GM19397 (cell line): Measurements from ENCODE around the gene DAP.
A peak's percentile ranks its signal among the peaks of the same experiment; 100 is the strongest.
"Not testable (repeated sequence)": the region's sequence is repeated elsewhere in the genome, so short reads cannot be mapped to it uniquely, and the experiment has no call there.

Experiments
- ATAC-seq: cut with Tn5 transposase; IDR thresholded peaks from one replicate; pipeline ENCODE4 v1.9.1; 2021; ENCODE audit warnings: mild to moderate bottlenecking, moderate library complexity; ENCODE audit not compliant: unreplicated experiment

Gene DAP

DNA sequence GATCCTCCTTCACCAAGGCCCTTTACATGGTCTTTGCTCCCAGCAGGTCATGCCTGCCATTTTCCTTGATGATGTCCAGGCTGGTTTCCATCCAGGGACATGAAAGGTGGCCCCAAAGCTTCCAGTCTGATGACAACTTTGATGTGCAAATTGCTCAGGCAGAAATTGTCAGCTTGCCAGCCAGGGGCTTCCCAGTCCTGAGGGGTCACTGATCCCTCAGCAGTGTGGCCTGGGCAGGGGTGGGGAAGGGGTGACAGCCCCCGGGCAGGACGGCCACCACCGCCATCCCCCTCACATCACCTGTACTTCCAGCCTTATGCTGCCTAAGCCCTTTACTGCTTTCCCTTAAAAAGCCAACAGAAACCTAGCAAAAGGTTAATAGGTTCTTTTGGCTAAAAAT is 100.9 kb downstream of the DAP start:
- ATAC-seq: no peak

DNA sequence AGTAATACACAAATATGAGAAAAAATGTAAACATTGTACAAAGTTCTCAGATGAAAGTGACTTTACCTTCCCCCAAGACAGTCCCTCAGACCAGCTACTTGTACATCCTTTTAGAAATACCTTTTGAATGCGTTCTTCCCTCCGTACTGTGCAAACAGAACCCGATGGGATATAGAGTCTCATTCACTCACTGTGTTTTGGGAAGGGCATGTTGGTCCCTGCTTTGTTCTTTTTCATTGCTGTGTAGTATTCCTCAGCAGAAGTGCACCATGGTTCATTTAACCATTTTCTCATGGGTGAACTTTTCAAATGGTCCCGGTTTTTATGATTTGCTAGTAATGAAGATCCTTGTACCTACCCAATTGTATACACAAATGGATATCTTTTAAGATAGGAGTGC is 102.8 kb downstream of the DAP start:
- no peak for ATAC-seq

DNA sequence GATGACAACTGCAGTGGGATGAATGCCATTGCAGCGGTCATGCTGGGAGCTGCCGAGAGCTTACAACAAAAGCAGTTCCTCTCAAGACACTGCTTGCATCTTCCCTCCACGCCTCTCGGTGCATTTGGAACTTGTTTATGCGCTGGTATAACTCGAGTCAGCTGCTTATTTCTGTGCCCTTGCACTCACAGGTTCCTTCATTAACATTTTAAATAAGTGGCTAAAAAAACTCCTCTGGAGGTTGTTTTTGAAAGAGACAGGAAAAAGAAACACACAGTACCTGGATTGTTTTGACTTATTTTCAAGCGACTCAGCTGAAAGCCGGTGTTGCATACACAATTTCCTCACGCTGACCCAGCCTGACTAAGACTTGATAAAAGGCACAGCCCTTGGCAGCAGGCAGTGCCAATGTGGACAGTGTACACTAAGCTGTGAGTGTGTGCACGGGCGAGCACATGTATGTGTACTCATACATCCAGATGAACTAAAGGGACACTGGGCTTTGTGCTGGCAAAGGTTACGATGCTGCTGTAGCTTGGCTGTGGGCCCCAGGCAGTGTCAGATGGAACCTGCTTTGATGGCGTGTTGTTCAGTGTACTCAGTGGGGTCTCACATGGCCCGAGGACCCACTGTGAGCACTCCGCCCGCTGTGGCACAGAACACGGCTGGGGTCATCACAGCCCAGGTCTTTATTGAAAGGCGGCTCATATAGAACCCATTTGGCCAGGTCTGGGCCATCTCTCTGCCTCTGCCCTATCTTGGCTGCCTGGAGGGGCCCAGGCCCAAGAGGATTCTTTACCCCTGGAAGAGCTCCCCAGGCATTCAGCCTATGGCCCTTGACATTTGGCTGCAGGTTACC is 104.8 kb downstream of the DAP start:
- ATAC-seq: no peak

DNA sequence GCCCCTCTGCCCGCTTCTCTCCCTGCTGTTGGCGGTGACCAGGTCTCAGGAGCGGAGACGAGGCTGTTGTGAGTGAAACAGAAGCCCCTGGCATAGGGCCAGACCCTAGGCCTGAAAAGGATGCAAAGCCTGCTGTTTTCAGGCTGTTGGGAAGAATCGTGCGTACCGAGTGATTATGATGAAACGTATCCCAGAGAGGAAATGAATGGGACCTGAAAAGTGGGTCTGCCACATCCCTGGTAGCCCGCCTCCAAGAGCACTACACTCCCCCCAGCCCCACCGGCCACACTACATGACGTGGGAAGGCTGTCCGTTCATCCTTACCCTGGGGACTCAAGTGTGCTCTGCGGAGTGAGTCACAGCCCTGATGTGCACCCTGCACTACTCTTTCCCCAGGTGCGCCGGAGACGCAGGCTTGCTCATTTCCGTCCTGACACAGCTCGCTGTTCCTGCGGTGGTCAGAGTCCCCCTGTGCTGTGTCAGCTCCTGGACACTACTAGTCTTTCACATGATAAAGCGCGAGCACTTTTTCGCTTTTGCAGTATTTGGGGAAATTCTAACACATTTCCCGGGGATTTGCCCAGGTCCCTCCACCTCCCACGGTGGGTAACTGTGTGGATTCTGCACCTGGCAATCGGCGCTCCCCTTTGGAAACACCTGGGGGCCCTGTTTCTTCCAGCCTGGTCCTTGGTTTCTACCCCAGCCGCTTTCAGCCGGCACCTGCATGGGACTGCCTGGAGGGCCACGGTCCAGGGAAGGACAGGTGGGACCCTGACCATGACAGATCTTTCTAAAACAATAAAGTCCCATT is 105.7 kb downstream of the DAP start:
- ATAC-seq: peak; percentile 65

DNA sequence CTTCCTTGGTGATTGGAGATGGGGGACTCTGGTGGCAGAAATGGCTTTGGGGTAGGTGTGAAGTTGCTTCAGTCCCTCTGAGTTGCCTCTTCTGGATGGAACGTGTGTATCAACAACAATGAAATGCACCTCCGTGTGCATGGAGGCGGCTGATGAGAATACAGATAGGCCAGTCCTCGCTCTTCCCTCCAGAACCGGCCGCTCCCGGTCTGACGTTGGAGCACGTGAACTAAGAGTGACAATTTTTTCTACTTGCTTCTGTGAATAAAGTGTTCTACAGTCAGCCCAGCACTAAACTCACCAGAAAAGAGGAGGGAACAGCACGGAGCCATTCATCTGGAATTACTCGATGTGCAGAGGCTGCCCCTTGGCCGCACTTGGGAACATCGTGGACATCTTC is 106.5 kb downstream of the DAP start:
- ATAC-seq: no peak

DNA sequence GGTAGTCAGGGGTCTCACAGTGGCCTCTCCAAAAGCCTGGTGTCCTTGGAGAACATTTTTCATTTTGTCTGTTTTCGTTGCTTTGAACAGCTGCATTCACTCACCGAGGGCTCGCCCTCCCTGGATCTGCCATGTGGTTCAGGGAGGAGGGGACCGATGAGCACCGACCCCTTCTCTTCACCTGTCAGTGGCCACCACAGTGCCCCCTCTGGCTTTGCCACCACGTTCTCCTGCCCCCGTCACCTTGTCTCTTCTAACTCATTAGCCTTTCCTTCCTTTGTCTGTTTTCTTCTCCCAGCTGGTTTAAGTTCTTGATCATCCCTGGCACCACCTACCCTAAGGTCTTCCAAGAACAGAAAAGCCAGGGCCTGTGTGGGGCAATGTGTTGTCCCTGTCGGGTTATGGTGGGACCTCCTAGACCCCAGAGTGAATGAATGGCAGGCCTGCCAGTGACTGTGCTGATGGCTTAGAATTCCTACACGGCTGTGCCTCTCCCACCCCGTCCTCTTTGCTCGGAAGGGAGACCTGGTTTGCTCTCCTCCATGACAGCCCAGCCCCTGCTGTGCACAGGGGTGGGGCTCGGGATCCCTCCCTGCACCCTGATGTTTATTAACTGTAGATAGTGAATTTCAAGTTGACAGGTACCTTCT is 107.2 kb downstream of the DAP start:
- no peak for ATAC-seq

DNA sequence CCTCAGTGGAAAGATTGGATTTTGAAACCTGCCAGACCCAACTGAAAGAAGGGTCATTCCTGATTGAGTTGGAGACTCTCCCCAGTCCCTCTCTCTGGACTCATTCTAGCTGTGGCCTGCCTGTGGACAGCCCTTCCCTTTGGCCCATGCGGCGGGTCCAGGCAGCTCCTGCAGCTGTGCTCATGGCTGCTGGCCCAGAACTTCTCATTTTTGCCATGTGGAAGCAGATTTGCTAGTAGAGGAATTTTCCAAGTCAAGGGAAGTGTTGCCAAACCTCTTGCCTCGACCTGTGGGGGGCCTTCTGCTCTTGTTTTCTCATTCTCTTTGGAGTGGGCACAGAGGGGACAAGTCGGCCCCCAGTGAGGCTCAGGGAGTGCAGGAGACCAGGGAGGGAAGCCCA is 108.0 kb downstream of the DAP start:
- ATAC-seq: no peak

DNA sequence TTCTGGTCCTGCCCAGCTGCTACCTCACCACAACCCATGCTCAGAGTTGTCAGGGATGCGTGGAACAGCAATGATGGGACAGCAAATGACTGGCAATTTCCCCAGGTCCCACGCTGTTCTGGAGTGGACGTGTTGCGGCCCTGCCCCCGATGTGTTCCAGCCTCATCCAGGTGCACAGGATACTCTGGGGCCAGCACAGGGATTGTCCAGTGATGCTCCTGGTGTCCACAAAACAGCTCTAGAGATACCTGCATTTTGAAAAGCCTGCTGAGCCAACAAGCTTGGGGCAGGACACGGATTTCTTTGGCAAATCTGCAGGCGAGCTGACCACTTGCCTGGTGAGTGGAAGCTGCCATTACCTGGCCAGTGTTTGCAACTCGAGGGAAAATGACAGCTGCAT is 108.4 kb downstream of the DAP start:
- no peak for ATAC-seq

DNA sequence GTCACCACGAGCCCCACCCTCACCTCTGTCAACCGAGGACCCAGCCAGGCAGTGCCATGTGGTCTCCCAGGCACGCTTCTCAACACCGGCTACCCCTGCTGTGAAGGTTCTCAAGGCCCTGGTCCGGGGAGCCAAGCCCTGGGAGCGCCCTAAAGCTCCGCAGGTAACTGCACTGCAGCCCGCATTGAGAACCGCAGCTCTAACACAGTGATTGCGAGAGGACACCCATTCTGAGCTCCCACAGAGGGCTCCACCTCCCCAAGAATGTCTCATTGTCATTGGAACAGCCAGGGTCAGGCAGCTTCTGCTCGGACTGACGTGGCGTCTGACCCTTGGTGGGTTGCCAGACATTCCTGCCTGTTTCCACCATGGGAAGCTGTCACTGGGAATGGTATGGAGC is 108.9 kb downstream of the DAP start:
- no peak for ATAC-seq

DNA sequence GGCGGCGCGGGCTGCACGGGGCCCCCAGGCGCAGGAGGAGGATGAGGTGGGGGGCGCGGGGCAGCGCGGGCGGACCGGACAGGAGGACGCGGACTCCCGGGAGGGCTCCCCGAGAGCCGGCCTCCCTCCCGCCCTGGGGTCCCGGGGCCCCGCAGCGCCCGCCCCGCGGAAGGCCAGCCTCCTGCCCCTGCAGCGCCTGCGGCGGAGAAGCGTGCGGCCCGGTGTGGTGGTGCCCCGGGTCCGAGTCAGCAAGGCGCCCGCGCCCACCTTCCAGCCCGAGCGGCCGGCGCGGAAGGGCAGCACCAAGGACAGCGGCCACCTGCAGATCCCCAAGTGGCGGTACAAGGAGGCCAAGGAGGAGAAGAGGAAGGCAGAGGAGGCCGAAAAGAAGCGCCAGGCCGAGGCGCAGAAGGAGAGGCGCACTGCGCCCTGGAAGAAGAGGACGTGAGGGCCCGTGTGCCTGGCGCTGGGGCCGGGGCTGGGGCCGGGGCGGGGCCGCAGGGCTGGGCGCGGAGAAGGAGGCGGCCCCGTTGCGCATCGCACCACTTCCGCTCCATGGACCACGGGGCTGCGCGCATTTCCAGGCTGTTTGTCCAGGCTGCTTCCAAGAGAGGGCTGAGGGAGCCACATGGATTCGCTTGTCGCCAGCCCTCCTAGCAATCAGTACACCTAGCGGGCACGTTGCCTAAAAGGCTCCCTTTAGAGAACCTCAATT is 111.2 kb downstream of the DAP start:
- ATAC-seq: no peak

DNA sequence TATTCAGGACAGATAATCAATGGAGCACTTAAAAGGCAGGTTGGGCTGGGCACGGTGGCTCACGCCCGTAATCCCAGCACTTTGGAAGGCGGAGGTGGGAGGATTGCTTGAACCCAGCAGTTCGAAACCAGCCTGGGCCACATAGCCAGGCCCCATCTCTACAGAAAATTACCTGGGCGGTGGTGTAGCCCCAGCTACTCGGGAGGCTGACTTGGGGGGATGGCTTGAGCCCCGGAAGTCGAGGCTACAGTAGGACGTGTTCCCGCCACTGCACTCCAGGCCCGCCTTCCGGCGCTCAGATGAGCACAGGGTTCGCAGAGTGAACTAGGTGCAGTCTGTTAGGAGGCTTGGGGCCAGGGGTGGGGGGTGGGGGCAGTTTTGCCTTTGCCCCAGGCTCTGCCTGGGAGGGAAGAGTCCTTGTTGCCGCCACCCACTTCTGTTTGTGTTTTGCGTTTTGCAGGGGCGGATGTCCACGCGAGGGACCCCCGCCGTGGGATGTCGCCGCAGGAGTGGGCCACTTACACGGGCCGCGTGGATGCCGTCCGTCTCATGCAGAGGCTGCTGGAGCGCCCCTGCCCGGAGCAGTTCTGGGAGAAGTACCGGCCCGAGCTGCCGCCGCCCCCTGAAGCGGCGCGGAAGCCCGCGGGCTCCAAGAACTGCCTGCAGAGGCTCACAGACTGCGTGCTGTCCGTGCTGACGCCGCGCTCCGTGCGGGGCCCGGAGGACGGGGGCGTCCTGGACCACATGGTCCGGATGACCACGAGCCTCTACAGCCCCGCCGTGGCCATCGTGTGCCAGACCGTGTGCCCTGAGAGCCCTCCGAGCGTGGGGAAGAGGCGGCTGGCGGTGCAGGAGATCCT is 112.0 kb downstream of the DAP start:
- no peak for ATAC-seq

DNA sequence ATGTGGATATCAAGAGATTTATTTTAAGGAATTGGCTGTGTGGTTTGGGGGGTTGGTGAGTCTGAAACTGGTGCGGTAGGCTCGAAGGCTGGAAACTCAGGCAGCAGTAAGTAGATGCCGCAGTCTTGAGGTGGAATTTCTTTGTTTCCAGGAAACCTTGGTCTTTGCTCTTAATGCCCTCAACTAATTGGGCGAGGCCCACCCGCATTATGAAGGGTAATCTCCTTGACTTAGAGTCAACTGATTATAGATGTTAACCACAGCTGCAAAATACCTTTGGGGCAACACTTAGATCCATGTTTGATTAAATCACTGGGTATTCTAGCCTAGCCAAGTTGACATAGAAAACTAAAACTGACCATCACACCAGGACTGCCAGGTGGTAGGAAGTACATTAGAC is 113.4 kb downstream of the DAP start:
- ATAC-seq: no peak

DNA sequence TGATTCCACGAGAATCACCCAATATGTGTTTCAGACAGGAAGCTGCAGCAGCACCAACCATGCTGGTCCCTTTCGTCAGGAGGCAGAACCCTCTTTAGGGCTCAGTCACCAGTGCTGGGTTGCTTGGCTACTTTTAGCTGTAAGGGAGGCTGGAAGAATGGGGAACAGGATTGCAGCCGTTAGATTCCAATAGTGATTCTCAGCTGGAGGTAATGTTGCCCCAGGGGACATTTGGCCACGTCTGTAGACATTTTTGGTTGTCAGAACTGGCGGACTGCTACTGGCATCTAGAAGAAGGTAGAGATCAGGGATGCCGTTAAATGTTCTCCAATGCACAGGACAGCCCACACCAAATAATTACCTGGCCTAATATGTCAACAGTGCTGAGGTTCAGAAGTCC is 115.4 kb downstream of the DAP start:
- no peak for ATAC-seq

DNA sequence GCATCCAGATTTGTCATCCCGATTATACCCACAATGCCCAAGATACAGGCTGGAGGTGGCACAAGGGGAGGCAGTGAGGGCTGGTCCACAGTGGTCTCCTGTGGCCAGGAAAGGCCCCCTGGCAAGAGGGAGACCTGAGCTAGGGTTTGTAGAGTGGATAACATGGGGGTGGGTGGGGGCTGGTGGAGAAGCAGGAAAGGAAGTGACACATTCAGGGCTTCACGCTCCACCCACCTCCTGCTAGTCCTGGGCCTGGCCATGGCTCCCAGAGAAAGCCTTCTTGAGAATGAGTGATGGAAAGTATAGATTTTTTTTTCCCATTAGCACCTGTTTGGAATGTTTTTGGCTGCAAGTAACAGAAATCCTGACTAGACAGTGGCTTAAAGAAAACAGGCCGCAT is 115.9 kb downstream of the DAP start:
- no peak for ATAC-seq

DNA sequence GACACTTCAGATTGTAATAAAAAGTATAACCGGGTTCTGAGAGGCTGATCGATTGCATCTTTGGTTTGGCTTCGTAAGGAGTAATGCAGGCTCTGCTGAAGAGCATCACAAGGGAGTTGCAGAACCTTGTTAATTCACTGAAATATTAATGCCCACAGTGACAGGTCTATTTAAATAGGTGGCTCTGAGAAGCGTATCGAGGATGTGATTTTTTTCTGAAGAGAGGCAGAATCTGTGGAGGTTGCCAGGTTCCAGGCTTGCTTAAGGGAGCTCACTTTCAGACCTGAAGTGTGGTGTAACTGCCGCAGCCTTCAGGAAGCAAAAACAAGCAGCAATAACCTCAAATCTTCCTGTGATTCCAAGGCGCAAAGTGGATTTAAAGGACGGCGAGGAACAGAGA is 116.8 kb downstream of the DAP start:
- ATAC-seq: no peak

DNA sequence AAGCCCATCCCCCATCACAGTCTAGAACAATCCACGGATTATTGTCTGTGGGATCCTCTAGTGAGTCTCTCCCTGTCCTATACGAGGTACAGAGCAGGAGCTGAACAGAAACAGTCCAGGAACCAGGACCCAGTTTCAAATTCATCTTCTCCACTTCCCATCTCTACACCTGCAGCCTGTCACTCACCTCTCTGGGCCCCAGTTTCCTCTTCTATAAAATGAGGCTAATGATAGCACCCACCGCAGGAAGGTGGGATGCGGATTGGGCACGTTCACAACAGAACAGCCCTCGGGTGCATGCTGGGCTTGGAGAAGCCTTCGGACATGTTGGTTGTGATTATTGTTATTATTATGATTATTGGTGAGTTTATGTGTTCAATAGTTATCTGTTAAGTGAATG is 118.7 kb downstream of the DAP start:
- no peak for ATAC-seq

DNA sequence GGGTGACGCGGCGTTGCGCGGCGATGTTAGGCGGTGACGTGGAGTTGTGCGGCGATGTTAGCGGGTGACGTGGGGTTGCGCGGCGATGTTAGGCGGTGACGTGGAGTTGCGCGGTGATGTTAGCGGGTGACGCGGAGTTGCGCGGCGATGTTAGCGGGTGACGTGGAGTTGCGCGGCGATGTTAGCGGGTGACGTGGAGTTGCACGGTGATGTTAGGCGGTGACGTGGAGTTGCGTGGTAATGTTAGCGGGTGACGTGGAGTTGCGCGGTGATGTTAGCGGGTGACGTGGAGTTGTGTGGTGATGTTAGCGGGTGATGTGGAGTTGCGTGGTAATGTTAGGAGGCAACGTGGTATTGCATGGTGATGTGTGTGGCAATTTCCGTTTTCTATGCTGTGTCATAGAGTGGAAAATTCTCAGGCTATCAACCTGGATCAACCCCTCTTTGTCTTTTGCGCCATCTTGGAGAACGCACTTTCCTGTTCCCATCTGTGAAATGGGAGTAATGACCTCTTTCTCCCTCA is 121.1 kb downstream of the DAP start:
- ATAC-seq: no peak

DNA sequence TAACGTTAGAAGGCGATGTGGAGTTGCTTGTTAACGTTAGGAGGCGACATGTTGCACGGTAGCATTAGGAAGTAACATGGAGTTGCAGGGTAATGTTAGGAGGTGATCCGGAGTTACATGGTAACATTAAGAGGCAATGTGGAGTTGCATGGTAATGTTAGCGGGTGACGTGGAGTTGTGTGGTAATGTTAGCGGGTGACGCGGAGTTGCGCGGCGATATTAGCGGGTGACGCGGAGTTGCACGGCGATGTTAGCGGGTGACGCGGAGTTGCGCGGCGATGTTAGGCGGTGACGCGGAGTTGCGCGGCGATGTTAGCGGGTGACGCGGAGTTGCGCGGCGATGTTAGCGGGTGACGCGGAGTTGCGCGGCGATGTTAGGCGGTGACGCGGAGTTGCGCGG is 122.3 kb downstream of the DAP start:
- not testable (repeated sequence) for ATAC-seq

DNA sequence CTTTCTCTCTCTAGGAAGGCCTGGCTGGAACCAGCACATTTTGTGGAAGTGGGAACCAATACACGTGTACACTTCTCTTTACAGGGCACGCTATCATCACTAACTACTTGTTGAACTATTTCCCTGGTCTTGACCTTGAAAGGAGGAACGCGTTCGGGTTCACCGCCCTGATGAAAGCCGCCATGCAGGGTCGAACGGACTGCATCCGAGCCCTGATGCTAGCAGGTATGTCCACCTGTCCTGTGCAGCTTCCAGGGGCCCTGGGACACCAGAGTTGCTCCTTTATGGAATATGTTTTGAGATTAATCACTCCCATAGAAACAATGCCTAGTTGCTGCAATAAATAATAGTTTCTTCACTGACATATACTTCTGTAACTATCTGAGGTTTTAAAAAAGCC is 123.1 kb downstream of the DAP start:
- ATAC-seq: no peak
